Activated CD4-positive, alpha-beta memory T cell treated with anti-CD3 and anti-CD28 coated beads for 36 hours (primary cell): ENCODE measurements around the gene MCF2L. TPM values are rescaled to one million over a fixed set of nuclear protein-coding genes. Genes with fewer than 3 reads are reported as not detected.

Experiments
- CTCF ChIA-PET: fragments of 350-600 bp; sonication (Branson Sonifier 250); formaldehyde crosslinking; loops from one replicate; lab custom pipeline; 2021; ENCODE audit warnings: antibody characterized with exemption, inconsistent platforms; lab: Charles Lee
- POLR2A ChIA-PET: fragments of 350-600 bp; sonication (Branson Sonifier 250); formaldehyde crosslinking; loops from one replicate; lab custom pipeline; 2021; ENCODE audit warnings: antibody characterized with exemption; lab: Charles Lee
- DNase-seq: peaks from one replicate; pipeline ENCODE4 v3.0.0-alpha.2; 2020
- H3K27ac Mint-ChIP-seq: one replicate; pipeline ENCODE4 v1.8.0; 2021; ENCODE audit warnings: mixed read lengths
- H3K27me3 Mint-ChIP-seq: one replicate; pipeline ENCODE4 v1.8.0; 2021; ENCODE audit warnings: mixed read lengths
- H3K36me3 Mint-ChIP-seq: one replicate; pipeline ENCODE4 v1.8.0; 2021; ENCODE audit warnings: mixed read lengths
- H3K4me1 Mint-ChIP-seq: one replicate; pipeline ENCODE4 v1.8.0; 2021; ENCODE audit warnings: low read depth, mixed read lengths
- H3K4me3 Mint-ChIP-seq: one replicate; pipeline ENCODE4 v1.8.0; 2021; ENCODE audit warnings: mild to moderate bottlenecking, mixed read lengths
- H3K9me3 Mint-ChIP-seq: one replicate; pipeline ENCODE4 v1.8.0; 2021; ENCODE audit warnings: mixed read lengths
- intact Hi-C: fragments of 100-400 bp; cut with micrococcal nuclease; formaldehyde crosslinking; loops from one replicate; pipeline ENCODE4 v1.15.1; 2023
- total RNA-seq, 2 experiments: library from RNA; stranded (reverse); gene quantifications; one replicate each; pipeline ENCODE4 v1.2.3, GENCODE V29; 2021

The MCF2L gene
- total RNA-seq, 2 experiments from 2014 or later = 7.1 to 8.0 TPM

DNA sequence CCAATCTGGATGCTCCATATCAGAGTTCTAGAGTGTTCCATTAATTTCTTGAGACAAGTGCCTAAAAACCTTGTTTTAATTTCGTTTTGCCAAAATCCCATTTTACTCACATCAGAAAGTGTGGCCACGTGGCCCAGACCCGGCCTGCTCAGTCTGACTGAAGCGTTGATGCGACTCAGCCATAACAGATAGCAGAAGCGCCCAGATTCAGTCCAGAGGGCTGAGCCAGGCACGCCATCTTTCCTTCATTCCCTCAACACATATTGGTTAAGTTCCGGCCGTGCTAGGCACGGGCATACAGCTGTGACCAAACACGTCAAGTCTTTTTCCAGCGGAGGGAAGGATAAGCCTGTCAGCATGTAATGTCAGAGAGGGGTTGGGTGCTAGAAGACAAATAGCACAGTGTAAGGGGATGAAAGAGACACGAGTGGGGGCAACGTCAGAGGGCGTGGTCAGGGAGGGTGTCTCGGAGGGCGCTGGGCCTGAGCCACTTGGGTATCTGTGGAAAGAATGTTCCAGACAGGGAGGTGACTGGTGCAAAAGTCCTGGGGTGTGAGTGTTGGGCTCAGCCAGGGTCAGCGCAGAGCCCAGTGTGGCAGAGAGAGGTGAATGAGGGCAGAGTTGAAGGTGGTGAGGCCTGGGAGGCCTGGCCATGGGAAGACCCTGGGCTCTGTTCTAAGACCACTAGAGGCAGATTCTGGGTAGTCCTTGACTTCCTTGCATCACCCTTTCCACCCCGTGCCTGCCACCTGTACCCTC, 156.7 kb downstream of the MCF2L start:
- CTCF ChIA-PET = no interaction called here
- POLR2A ChIA-PET = no interaction called here
- no peak overlapping the region for H3K27ac Mint-ChIP-seq
- H3K4me1 Mint-ChIP-seq = peaks cover 4% of the 10 kb centered on the region
- peaks cover 11% of the 10 kb centered on the region for H3K27me3 Mint-ChIP-seq
- intact Hi-C loops = no loop called here
- H3K36me3 Mint-ChIP-seq = no peaks in the 10 kb centered on the region
- DNase-seq = no peak
- H3K4me3 Mint-ChIP-seq = no peak overlapping the region
- no peaks in the 10 kb centered on the region for H3K9me3 Mint-ChIP-seq

DNA sequence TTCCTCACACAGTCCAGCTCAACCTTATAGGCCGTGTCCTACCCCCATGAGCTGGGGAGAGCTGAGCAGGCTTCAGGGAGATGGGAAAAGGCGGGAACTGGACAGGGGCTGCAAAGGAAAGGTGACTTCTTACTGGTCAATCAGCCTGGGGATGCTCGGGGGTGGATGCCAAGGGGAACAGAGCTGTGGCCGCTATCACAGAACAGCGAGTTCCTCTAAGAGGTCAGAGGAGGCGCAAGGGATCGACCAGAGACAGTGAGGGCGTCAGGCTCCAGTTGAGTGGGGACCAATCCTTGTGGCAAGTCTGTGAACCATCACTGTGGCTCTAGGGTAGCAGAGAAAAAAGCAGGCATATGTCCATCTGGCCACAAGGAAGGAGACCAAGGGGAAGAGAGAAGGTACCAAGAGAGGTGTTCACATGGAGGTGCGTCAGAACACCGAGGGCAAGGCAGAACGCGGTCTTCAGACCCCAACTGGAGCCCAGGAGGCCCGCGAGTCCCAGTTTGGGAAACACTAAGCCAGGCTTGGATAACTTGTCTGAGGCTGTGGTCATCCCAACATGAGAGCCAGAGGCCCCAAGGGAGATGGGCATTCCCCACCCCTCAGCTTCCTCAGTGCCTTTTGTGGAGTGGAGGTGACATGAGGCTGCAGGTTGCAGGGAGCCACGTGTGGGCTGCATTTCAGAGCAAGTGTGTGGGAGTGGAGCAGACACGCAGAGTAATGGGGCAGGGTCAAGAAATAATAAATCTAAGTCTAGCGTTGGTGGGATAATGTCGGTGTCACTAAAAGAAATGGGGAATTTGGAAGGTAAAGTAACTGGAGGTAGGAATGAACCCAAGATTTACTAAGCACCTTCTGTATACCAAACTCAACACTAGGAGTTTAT, 157.5 kb downstream of the MCF2L start:
- CTCF ChIA-PET = no interaction called here
- H3K27ac Mint-ChIP-seq = no peak overlapping the region

DNA sequence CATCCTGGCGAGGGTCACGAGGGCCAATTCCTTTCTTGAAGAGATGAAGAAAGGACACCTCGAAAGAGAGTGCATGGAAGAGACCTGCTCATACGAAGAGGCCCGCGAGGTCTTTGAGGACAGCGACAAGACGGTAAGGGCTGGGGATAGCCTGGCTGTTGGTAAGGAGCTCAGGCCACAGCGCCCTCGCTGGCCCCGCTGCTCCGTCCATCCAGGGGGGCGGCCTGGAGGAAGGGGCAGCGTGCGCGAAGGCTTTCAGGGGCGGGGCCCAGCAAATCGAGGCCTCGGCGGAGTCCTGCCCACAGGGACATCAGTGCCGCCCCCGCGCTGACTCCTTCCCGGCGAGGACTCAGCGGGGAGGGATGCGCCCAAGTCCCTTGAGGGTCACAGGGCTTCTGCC, 160.5 kb downstream of the MCF2L start:
- no peak overlapping the region for H3K27ac Mint-ChIP-seq
- intact Hi-C loops = no loop called here
- no peak overlapping the region for H3K4me3 Mint-ChIP-seq
- peaks cover 4% of the 10 kb centered on the region for H3K4me1 Mint-ChIP-seq
- H3K9me3 Mint-ChIP-seq = no peaks in the 10 kb centered on the region
- H3K36me3 Mint-ChIP-seq = no peaks in the 10 kb centered on the region
- H3K27me3 Mint-ChIP-seq = peaks cover 11% of the 10 kb centered on the region
- POLR2A ChIA-PET = no interaction called here
- CTCF ChIA-PET = no interaction called here
- DNase-seq = no peak

More for the DNA sequence above, 157.5 kb downstream of the MCF2L start:
- Mint-ChIP-seq H3K4me3 (no peak overlapping the region), H3K36me3 (no peaks in the 10 kb centered on the region), H3K4me1 (peaks cover 4% of the 10 kb centered on the region), H3K9me3 (no peaks in the 10 kb centered on the region), H3K27me3 (peaks cover 11% of the 10 kb centered on the region)
- POLR2A ChIA-PET = no interaction called here
- DNase-seq = no peak
- intact Hi-C loops = no loop called here

DNA sequence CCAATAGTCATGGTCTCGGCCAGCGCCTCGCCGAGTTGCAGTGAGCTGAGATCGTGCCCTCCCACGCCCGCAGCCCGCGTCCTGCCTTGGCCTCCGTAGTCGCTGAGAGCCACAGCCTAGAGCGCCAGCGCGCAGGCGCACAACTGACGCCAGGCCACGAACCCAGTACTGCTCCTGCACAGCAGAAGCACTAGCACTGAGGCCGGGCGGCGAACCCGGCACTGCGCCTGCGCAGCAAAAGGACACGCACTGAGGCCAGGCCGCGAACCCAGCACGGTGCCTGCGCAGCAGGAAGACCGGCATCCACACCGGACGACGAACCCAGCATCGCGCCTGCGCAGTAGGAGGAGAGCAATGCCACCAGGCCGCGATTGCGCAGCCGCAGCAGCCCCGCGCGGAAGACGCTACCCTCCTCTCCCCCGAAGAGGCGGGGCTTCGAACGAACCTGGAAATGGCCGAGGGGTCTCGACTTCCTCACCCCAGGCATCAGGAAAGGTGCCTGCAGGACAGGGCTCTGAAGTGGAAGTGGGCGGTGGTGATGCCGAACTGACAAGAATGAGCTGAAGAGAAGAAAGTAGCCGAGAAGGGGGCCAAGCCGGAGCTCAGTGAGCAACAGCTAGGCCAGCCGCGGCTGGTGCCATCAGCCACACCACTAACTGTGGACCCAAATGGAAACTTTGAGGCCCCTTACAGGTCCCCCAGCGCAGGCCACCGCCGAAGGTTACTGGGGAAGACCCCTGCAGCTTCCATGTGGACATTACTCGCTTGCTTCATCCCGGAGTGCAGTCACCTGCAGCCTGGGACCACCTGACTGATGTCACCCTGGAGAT, 161.1 kb downstream of the MCF2L start:
- intact Hi-C loops = no loop called here
- peaks cover 4% of the 10 kb centered on the region for H3K4me1 Mint-ChIP-seq
- no peaks in the 10 kb centered on the region for H3K9me3 Mint-ChIP-seq
- H3K27me3 Mint-ChIP-seq = peaks cover 11% of the 10 kb centered on the region
- H3K27ac Mint-ChIP-seq = no peak overlapping the region
- peak overlapping the region; percentile 43 for H3K4me3 Mint-ChIP-seq
- ChIA-PET POLR2A (no interaction called here), CTCF (no interaction called here)
- no peaks in the 10 kb centered on the region for H3K36me3 Mint-ChIP-seq
- peak; percentile 69 for DNase-seq

DNA sequence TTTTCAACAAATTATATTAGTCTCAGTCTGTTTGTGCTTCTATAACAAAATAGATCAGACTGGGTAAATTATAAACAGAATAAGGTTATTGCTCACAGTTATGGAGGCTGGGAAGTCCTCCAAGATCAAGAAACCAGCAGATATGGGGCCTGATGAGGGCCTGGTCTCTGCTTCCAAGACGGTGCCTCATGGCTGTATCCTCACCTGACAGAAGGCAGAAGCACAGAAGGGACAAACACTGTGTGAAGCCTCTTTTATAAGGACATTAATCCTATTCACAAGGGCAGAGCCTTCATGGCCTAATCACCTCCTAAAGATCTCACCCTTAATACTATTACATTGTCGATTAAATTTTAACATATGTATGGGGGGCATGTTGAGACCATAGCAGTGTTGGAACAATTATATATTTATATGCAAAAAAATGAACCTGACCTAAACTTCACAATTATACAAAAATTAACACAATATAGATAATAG, 166.3 kb downstream of the MCF2L start:
- no peak for DNase-seq
- Mint-ChIP-seq H3K9me3 (no peaks in the 10 kb centered on the region), H3K36me3 (no peaks in the 10 kb centered on the region), H3K4me3 (no peak overlapping the region), H3K27me3 (no peaks in the 10 kb centered on the region), H3K4me1 (no peaks in the 10 kb centered on the region), H3K27ac (no peak overlapping the region)
- ChIA-PET POLR2A (no interaction called here), CTCF (no interaction called here)
- intact Hi-C loops = no loop called here

DNA sequence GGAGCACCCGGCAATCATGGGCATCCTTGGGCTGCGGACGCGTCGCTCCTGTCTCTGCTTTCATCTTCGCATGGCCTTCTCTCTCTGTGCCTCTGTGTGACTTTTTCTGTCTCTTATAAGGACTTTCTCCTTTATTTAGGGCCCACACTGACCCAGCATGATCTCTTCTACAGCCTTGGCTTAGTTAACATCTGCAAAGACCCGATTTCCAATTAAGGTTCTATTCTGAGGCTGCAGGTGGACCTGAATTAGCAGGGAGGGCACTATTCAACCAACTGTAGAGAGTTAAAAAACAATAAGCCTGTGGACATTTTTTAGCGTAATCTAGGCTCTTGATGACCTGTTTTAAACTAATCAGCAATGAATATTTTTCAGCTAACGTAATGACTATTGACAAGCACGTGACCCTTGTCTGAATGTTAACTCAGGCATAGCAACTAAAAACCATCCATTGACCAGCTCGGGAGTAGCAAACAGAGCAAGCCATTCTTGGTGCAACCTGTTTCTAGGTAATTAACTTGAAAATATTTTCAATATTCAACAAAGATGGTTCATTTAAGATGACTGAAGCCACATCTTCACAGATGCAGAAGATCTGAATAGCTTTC, 168.8 kb downstream of the MCF2L start:
- Mint-ChIP-seq H3K36me3 (no peaks in the 10 kb centered on the region), H3K27ac (no peak overlapping the region), H3K4me3 (no peak overlapping the region), H3K9me3 (no peaks in the 10 kb centered on the region), H3K4me1 (no peaks in the 10 kb centered on the region), H3K27me3 (no peaks in the 10 kb centered on the region)
- intact Hi-C loops = no loop called here
- DNase-seq = no peak
- ChIA-PET POLR2A (no interaction called here), CTCF (no interaction called here)

DNA sequence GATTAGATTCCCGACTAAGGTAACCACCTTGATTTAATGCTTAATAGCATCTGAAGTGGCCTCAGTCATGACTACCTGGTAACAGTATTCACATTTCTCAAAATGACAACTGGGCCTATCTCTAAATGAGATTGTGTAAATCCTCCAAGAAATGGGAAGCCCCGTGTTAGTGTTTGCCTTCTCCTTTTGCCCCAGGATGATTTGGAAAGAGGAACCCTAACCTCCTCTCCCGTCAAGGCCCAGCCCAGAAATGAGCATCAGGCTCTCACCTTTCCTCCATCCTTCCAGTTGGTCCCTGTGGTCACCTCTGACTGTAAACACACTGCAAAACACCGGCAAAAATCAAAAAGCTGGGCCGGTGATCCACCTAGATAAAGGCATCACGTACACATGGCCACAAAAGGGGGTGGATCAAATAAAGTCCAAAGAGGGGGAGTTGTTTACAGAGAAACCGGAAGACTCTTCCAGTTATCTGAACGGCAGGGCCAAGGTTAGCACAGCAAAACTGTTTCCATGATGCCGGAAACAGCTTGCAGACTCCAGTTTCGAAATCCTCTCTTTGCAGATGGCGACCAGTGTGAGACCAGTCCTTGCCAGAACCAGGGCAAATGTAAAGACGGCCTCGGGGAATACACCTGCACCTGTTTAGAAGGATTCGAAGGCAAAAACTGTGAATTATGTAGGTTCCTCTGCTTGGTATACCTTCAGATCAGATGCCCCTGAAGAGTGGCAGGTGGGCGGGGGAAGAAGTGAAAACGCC, 170.0 kb downstream of the MCF2L start:
- no peaks in the 10 kb centered on the region for H3K27me3 Mint-ChIP-seq
- intact Hi-C loops = no loop called here
- H3K9me3 Mint-ChIP-seq = no peaks in the 10 kb centered on the region
- no peak overlapping the region for H3K4me3 Mint-ChIP-seq
- no peaks in the 10 kb centered on the region for H3K4me1 Mint-ChIP-seq
- H3K36me3 Mint-ChIP-seq = no peaks in the 10 kb centered on the region
- CTCF ChIA-PET = no interaction called here
- DNase-seq = no peak
- H3K27ac Mint-ChIP-seq = no peak overlapping the region
- POLR2A ChIA-PET = no interaction called here

DNA sequence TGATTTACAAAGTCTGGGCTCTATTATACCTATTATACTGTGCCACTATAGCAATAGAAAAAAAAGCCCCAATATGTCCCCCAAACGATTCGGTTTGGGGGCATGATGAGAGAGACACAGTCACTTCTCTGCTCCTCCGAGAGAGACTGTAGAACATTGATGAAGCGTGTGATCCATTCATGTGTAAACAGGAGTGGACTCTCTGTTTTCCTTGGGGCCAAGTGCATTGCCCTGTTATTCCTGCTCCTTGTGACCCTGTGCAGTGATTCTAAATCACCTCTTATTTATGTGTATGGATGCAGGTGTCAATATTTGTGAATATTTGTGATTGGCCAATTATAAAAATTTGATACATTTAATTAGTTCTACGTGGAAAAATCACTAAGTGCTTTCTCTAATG, 170.6 kb downstream of the MCF2L start:
- intact Hi-C loops = no loop called here
- H3K27me3 Mint-ChIP-seq = no peaks in the 10 kb centered on the region
- CTCF ChIA-PET = no interaction called here

DNA sequence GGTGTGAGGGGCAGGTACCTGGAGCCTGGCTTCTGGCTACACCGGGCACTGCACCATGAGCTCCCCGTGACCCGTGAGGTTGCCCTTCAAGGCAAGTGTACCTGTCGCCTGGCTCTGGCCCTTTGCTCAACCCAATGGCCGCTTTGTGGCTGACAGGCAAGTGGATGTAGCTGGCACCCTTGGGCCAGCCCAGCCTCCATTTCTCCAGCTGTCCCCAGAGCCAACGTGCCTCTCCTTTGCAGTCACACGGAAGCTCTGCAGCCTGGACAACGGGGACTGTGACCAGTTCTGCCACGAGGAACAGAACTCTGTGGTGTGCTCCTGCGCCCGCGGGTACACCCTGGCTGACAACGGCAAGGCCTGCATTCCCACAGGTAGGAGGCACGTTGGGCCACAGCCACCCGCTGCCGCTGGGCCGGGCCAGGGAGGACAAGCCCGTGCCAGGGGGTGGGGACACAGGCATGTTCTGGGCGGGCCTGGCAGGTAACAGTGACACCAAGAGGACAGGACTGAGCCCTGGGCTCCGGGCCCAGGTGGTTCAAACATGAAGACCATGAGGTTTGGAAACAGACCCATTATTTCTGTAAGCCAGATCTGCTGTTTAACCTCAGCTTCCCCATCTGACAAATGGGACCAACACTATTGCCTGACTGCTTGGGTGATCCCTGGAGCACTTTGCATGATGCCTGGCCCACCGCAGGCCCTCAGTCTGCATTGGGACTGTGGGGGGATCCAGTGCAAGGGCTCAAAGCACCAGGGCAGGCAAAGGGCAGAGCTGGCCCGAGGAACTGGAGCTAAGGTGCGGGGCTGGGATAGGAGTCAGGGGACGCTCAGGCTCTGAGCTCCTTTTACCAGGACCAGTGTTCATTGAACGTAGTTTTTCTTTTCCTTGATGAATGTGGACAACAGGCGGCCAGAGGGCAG, 171.9 kb downstream of the MCF2L start:
- H3K4me3 Mint-ChIP-seq = no peak overlapping the region
- H3K27me3 Mint-ChIP-seq = no peaks in the 10 kb centered on the region
- peaks cover 5% of the 10 kb centered on the region for H3K4me1 Mint-ChIP-seq
- ChIA-PET CTCF (no interaction called here), POLR2A (no interaction called here)
- peaks cover 3% of the 10 kb centered on the region for H3K36me3 Mint-ChIP-seq
- intact Hi-C loops = no loop called here
- no peak overlapping the region for H3K27ac Mint-ChIP-seq
- H3K9me3 Mint-ChIP-seq = peaks cover 6% of the 10 kb centered on the region
- no peak for DNase-seq

More for the DNA sequence above, 170.6 kb downstream of the MCF2L start:
- no peaks in the 10 kb centered on the region for H3K4me1 Mint-ChIP-seq
- no peaks in the 10 kb centered on the region for H3K36me3 Mint-ChIP-seq
- H3K9me3 Mint-ChIP-seq = no peaks in the 10 kb centered on the region
- H3K4me3 Mint-ChIP-seq = no peak overlapping the region
- POLR2A ChIA-PET = no interaction called here
- no peak for DNase-seq
- H3K27ac Mint-ChIP-seq = no peak overlapping the region

DNA sequence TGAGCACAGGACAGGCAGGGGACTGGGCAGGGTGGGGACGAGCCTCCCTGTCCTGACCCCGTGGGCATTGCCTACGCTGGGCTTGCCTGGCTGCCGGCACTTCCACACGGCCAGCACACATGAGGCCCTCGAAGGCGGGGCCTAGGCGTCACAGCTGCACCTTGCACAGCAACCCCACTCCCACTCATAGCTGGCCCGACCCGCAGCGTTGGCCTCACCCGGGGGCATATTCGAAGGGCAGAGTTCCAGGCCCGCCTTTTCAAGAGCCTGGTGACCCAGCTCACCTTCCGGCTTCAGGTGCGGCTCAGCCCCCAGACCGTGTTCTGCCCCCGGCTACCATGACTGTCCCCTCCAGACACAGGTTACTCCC, 172.6 kb downstream of the MCF2L start:
- ChIA-PET POLR2A (no interaction called here), CTCF (no interaction called here)
- Mint-ChIP-seq H3K4me3 (no peak overlapping the region), H3K36me3 (peaks cover 3% of the 10 kb centered on the region), H3K4me1 (peaks cover 5% of the 10 kb centered on the region), H3K27ac (no peak overlapping the region), H3K27me3 (no peaks in the 10 kb centered on the region), H3K9me3 (peaks cover 8% of the 10 kb centered on the region)
- intact Hi-C loops = no loop called here
- DNase-seq = no peak
